Body of pancreas (tissue), 4 donors: ENCODE measurements around the gene LGI2. TPM values are rescaled to one million over a fixed set of nuclear protein-coding genes. Genes with fewer than 3 reads are reported as not detected.

ENCODE experiments used
- ATAC-seq: fragments of 150-250 bp; one replicate; pipeline ENCODE4 v1.9.1; 2016
- DNase-seq, 4 donors: peaks; one replicate each; pipeline ENCODE4 v3.0.0-alpha.2; 2019
- H3K27ac ChIP-seq, 4 donors: fragments of 200-600 bp; sonication (generic); 1 replicate in 3 of 4; 2 replicates in 1 of 4; pipeline versions ENCODE4 v1.5.1 to v1.6.1; 2016 to 2019; ENCODE audit warnings: mild to moderate bottlenecking in 1 of 4, mixed read lengths in 1 of 4, moderate library complexity in 1 of 4
- H3K27me3 ChIP-seq, 2 donors: fragments of 200-600 bp; sonication (generic); one replicate each; pipeline ENCODE4 v1.6.0; 2016; ENCODE audit warnings: mild to moderate bottlenecking in 1 of 2
- H3K36me3 ChIP-seq, 2 donors: fragments of 200-600 bp; sonication (generic); replicated peaks in 1 of 2; 2 replicates each; pipeline ENCODE4 v1.5.1; 2016; ENCODE audit warnings: low read depth in 2 of 2; ENCODE audit not compliant: insufficient read depth in 1 of 2
- H3K4me1 ChIP-seq: fragments of 200-600 bp; sonication (generic); one replicate; pipeline ENCODE4 v1.6.0; 2016
- H3K4me3 ChIP-seq, 2 donors: fragments of 200-600 bp; sonication (generic); 1 replicate in 1 of 2; 2 replicates in 1 of 2; pipeline ENCODE4 v1.5.1; 2016 to 2019
- H3K9me3 ChIP-seq, 3 donors: fragments of 200-600 bp; sonication (generic); 1 replicate in 2 of 3; 2 replicates in 1 of 3; pipeline ENCODE4 v1.5.1; 2016
- CTCF ChIP-seq, 7 experiments: fragments of 450-650 bp in 4 of 7; fragments of 200-600 bp in 3 of 7; sonication (generic) in 3 of 7; IDR thresholded peaks; one replicate each; pipeline ENCODE4 v1.5.1; 2016 to 2019; ENCODE audit warnings: antibody characterized with exemption in 7 of 7
- POLR2A ChIP-seq, 3 donors: fragments of 450-650 bp; IDR thresholded peaks; one replicate each; pipeline ENCODE4 v1.6.1; 2016; ENCODE audit warnings: antibody characterized with exemption in 3 of 3, mild to moderate bottlenecking in 2 of 3
- WGBS, 2 donors: methylation state at CpG; one replicate each; pipeline ENCODE4 v1.1.5; 2017; 5-methylcytosine and 5-hydroxymethylcytosine counted together
- intact Hi-C: fragments of 100-400 bp; cut with DNase I; formaldehyde crosslinking; loops from one replicate; pipeline ENCODE4 v1.15.1; 2023
- total RNA-seq, 2 donors: library from RNA; depleted of rRNA; stranded (reverse); fragments of >200 nt; gene quantifications; one replicate each; pipeline ENCODE4 v1.1.0, GENCODE V29; 2016

Gene LGI2
- 1 to 10 TPM in 1 of 2 donors, under 1 TPM in 1; 0.78 to 2.0 TPM for total RNA-seq

GRCh38 chr4:25030277-25031076 is at the start of gene LGI2:
Gene LGI2 (minus strand): TSS chr4:25030946. CDS start chr4:25030693, 253 bp downstream.
- intact Hi-C loops: no loop called here
- WGBS, 2 donors: 1% methylated on average over 61 of the region's 92 CpGs; no CpG with 5 or more reads in 1 of the 2 donors

GRCh38 chr4:25078523-25078922 is 47.8 kb upstream of the LGI2 start:
- no peak for DNase-seq
- Histone ChIP-seq H3K27me3 (no peaks in the 10 kb centered on the region), H3K4me3 (no peak overlapping the region), H3K27ac (no peak overlapping the region), H3K36me3 (no peaks in the 10 kb centered on the region), H3K9me3 (no peaks in the 10 kb centered on the region), H3K4me1 (peaks cover 25% of the 10 kb centered on the region)
- no peak for ATAC-seq
- WGBS, 2 donors: 94 to 97% methylated on average over 4 of the region's 4 CpGs
- TF ChIP-seq POLR2A (IDR thresholded peaks at IDR 0.05): no peak
- TF ChIP-seq CTCF (IDR thresholded peaks at IDR 0.05): no peak
- intact Hi-C loops: no loop called here

More at GRCh38 chr4:25030277-25031076, at the start of gene LGI2:
- ATAC-seq (peak; percentile 74), DNase-seq (peak; percentile 50 to 79 (median 54))
- H3K9me3 ChIP-seq: no peaks in the 10 kb centered on the region
- peaks cover 7% of the 10 kb centered on the region for H3K4me1 ChIP-seq
- peak within 1 kb of the TSS in 1 of 4 donors; percentile 44 for H3K27ac ChIP-seq
- H3K4me3 ChIP-seq: peak within 1 kb of the TSS; percentile 20 to 46
- no peak for TF ChIP-seq CTCF (IDR thresholded peaks at IDR 0.05)
- TF ChIP-seq POLR2A (IDR thresholded peaks at IDR 0.05): no peak
- H3K27me3 ChIP-seq: no peaks in the 10 kb centered on the region
- no peaks in the 10 kb centered on the region for H3K36me3 ChIP-seq

- DNase-seq (peak in 3 of 4 donors; percentile 22 to 62 (median 32)), ATAC-seq (no peak)
- Histone ChIP-seq H3K36me3 (no peaks in the 10 kb centered on the region), H3K27me3 (no peaks in the 10 kb centered on the region), H3K27ac (peak overlapping the region in 1 of 4 donors; percentile 68), H3K4me1 (peaks cover 19% of the 10 kb centered on the region), H3K4me3 (no peak overlapping the region), H3K9me3 (no peaks in the 10 kb centered on the region)
- 43 to 47% methylated on average over 3 of the region's 3 CpGs for WGBS, 2 donors
- intact Hi-C loops: no loop called here
- TF ChIP-seq POLR2A (IDR thresholded peaks at IDR 0.05) (no peak), CTCF (IDR thresholded peaks at IDR 0.05) (no peak)
Measured at GRCh38 chr4:25076625-25077398, 46.1 kb upstream of the LGI2 start.

- Histone ChIP-seq H3K36me3 (no peaks in the 10 kb centered on the region), H3K4me1 (peaks cover 15% of the 10 kb centered on the region), H3K9me3 (no peaks in the 10 kb centered on the region), H3K27me3 (no peaks in the 10 kb centered on the region), H3K4me3 (no peak overlapping the region), H3K27ac (peak overlapping the region in 1 of 4 donors; percentile 68)
- peak in 1 of 4 donors; percentile 41 for DNase-seq
- ATAC-seq: no peak
- 58 to 80% methylated on average over 4 of the region's 4 CpGs for WGBS, 2 donors
- intact Hi-C loops: no loop called here
- TF ChIP-seq POLR2A (IDR thresholded peaks at IDR 0.05) (no peak), CTCF (IDR thresholded peaks at IDR 0.05) (no peak)
Measured at GRCh38 chr4:25075851-25076250, 45.1 kb upstream of the LGI2 start.
